ENCODE results near the gene BMF.
"Not testable (repeated sequence)": the region's sequence is repeated elsewhere in the genome, so short reads cannot be mapped to it uniquely, and the experiment has no call there.

BMF gene

GRCh38 chr15:40108855-40109735 is at the start of gene BMF:
Gene BMF, minus strand, starts transcription at chr15:40108879. Its CDS starts 2,793 bp downstream, at chr15:40106086.
- Histone ChIP-seq H3K4me1 (ENCODE audit: insufficient read depth, low read length) (peaks cover 60% of the 10 kb centered on the region), H3K27me3 (ENCODE audit: insufficient read depth, low read length) (no peaks in the 10 kb centered on the region), H2AFZ (ENCODE audit: low read depth, low read length) (peak within 1 kb of the TSS; percentile 58), H3K9me3 (ENCODE audit: low read length) (no peaks in the 10 kb centered on the region), H3K36me3 (ENCODE audit: insufficient read depth, low read length) (no peaks in the 10 kb centered on the region), H3K4me3 (ENCODE audit: low read length) (peak within 1 kb of the TSS; percentile 85)

- H3K36me3 ChIP-seq (ENCODE audit: insufficient read depth, low read length): peaks cover 2% of the 10 kb centered on the region
- H3K9me3 ChIP-seq (ENCODE audit: low read length): no peaks in the 10 kb centered on the region
- peaks cover 19% of the 10 kb centered on the region for H3K4me1 ChIP-seq (ENCODE audit: insufficient read depth, low read length)
- H3K27me3 ChIP-seq (ENCODE audit: insufficient read depth, low read length): no peaks in the 10 kb centered on the region
- H2AFZ ChIP-seq (ENCODE audit: low read depth, low read length): no peak overlapping the region
- no peak overlapping the region for H3K4me3 ChIP-seq (ENCODE audit: low read length)
Measured at GRCh38 chr15:40157778-40158447, 49.2 kb upstream of the BMF start.

- peaks cover 8% of the 10 kb centered on the region for H3K4me1 ChIP-seq (ENCODE audit: insufficient read depth, low read length)
- H3K4me3 ChIP-seq (ENCODE audit: low read length): no peak overlapping the region
- H3K9me3 ChIP-seq (ENCODE audit: low read length): no peaks in the 10 kb centered on the region
- no peaks in the 10 kb centered on the region for H3K27me3 ChIP-seq (ENCODE audit: insufficient read depth, low read length)
- no peaks in the 10 kb centered on the region for H3K36me3 ChIP-seq (ENCODE audit: insufficient read depth, low read length)
- no peak overlapping the region for H2AFZ ChIP-seq (ENCODE audit: low read depth, low read length)
Measured at GRCh38 chr15:40155270-40155910, 46.7 kb upstream of the BMF start.

GRCh38 chr15:40154821-40155220 is 46.1 kb upstream of the BMF start:
- H3K4me3 ChIP-seq (ENCODE audit: low read length); H3K27me3 ChIP-seq (ENCODE audit: insufficient read depth, low read length); H3K9me3 ChIP-seq (ENCODE audit: low read length); H3K4me1 ChIP-seq (ENCODE audit: insufficient read depth, low read length); H3K36me3 ChIP-seq (ENCODE audit: insufficient read depth, low read length); H2AFZ ChIP-seq (ENCODE audit: low read depth, low read length): not testable (repeated sequence)

GRCh38 chr15:40151991-40152390 is 43.3 kb upstream of the BMF start:
- no peaks in the 10 kb centered on the region for H3K36me3 ChIP-seq (ENCODE audit: insufficient read depth, low read length)
- peaks cover 18% of the 10 kb centered on the region for H3K27me3 ChIP-seq (ENCODE audit: insufficient read depth, low read length)
- H3K4me1 ChIP-seq (ENCODE audit: insufficient read depth, low read length): no peaks in the 10 kb centered on the region
- no peak overlapping the region for H2AFZ ChIP-seq (ENCODE audit: low read depth, low read length)
- H3K9me3 ChIP-seq (ENCODE audit: low read length): peaks cover 10% of the 10 kb centered on the region
- no peak overlapping the region for H3K4me3 ChIP-seq (ENCODE audit: low read length)

- Histone ChIP-seq H3K36me3 (ENCODE audit: insufficient read depth, low read length) (no peaks in the 10 kb centered on the region), H3K27me3 (ENCODE audit: insufficient read depth, low read length) (peaks cover 18% of the 10 kb centered on the region), H2AFZ (ENCODE audit: low read depth, low read length) (no peak overlapping the region)
Measured at GRCh38 chr15:40151499-40151898, 42.8 kb upstream of the BMF start.

GRCh38 chr15:40150163-40150925 is 41.7 kb upstream of the BMF start:
- no peak overlapping the region for H3K4me3 ChIP-seq (ENCODE audit: low read length)
- no peak overlapping the region for H2AFZ ChIP-seq (ENCODE audit: low read depth, low read length)
- no peaks in the 10 kb centered on the region for H3K4me1 ChIP-seq (ENCODE audit: insufficient read depth, low read length)
- no peaks in the 10 kb centered on the region for H3K36me3 ChIP-seq (ENCODE audit: insufficient read depth, low read length)
- H3K9me3 ChIP-seq (ENCODE audit: low read length): peaks cover 10% of the 10 kb centered on the region
- peaks cover 18% of the 10 kb centered on the region for H3K27me3 ChIP-seq (ENCODE audit: insufficient read depth, low read length)

More at GRCh38 chr15:40151499-40151898, 42.8 kb upstream of the BMF start:
- Histone ChIP-seq H3K9me3 (ENCODE audit: low read length) (peaks cover 10% of the 10 kb centered on the region), H3K4me1 (ENCODE audit: insufficient read depth, low read length) (no peaks in the 10 kb centered on the region), H3K4me3 (ENCODE audit: low read length) (no peak overlapping the region)

GRCh38 chr15:40149339-40149738 is 40.7 kb upstream of the BMF start:
- Histone ChIP-seq H3K4me3 (ENCODE audit: low read length) (no peak overlapping the region), H3K36me3 (ENCODE audit: insufficient read depth, low read length) (no peaks in the 10 kb centered on the region), H3K4me1 (ENCODE audit: insufficient read depth, low read length) (no peaks in the 10 kb centered on the region), H2AFZ (ENCODE audit: low read depth, low read length) (no peak overlapping the region), H3K27me3 (ENCODE audit: insufficient read depth, low read length) (peaks cover 18% of the 10 kb centered on the region), H3K9me3 (ENCODE audit: low read length) (peaks cover 10% of the 10 kb centered on the region)

- Histone ChIP-seq H3K4me1 (ENCODE audit: insufficient read depth, low read length) (no peaks in the 10 kb centered on the region), H3K4me3 (ENCODE audit: low read length) (no peak overlapping the region), H3K27me3 (ENCODE audit: insufficient read depth, low read length) (peaks cover 18% of the 10 kb centered on the region), H3K9me3 (ENCODE audit: low read length) (peaks cover 10% of the 10 kb centered on the region), H3K36me3 (ENCODE audit: insufficient read depth, low read length) (no peaks in the 10 kb centered on the region), H2AFZ (ENCODE audit: low read depth, low read length) (no peak overlapping the region)
Measured at GRCh38 chr15:40146037-40146436, 37.4 kb upstream of the BMF start.

GRCh38 chr15:40142428-40142827 is 33.7 kb upstream of the BMF start:
- no peak overlapping the region for H2AFZ ChIP-seq (ENCODE audit: low read depth, low read length)
- H3K4me1 ChIP-seq (ENCODE audit: insufficient read depth, low read length): no peaks in the 10 kb centered on the region
- no peaks in the 10 kb centered on the region for H3K9me3 ChIP-seq (ENCODE audit: low read length)
- H3K27me3 ChIP-seq (ENCODE audit: insufficient read depth, low read length): no peaks in the 10 kb centered on the region
- no peak overlapping the region for H3K4me3 ChIP-seq (ENCODE audit: low read length)
- no peaks in the 10 kb centered on the region for H3K36me3 ChIP-seq (ENCODE audit: insufficient read depth, low read length)

GRCh38 chr15:40138201-40138570 is 29.5 kb upstream of the BMF start:
- H2AFZ ChIP-seq (ENCODE audit: low read depth, low read length); H3K9me3 ChIP-seq (ENCODE audit: low read length); H3K4me3 ChIP-seq (ENCODE audit: low read length); H3K36me3 ChIP-seq (ENCODE audit: insufficient read depth, low read length); H3K27me3 ChIP-seq (ENCODE audit: insufficient read depth, low read length): not testable (repeated sequence)
- H3K4me1 ChIP-seq (ENCODE audit: insufficient read depth, low read length): peaks cover 16% of the 10 kb centered on the region

- Histone ChIP-seq H3K4me3 (ENCODE audit: low read length) (no peak overlapping the region), H3K9me3 (ENCODE audit: low read length) (no peaks in the 10 kb centered on the region), H3K36me3 (ENCODE audit: insufficient read depth, low read length) (no peaks in the 10 kb centered on the region), H3K4me1 (ENCODE audit: insufficient read depth, low read length) (peaks cover 16% of the 10 kb centered on the region), H3K27me3 (ENCODE audit: insufficient read depth, low read length) (no peaks in the 10 kb centered on the region), H2AFZ (ENCODE audit: low read depth, low read length) (peak overlapping the region; percentile 24)
Measured at GRCh38 chr15:40137303-40138200, 28.9 kb upstream of the BMF start.
